Stimulated activated naive B cell treated with anti-CD40 and anti-IgM and Interleukin-4, amounts not matched to agents 10 μg/mL and 1 μg/mL and 100 μg/mL, for 72 hours (primary cell): ENCODE data around the gene DOCK4.

Source experiments
- ATAC-seq, 2 donors: fragments of 150-1000 bp; cut with Tn5 transposase; replicated peaks; 2 replicates each; pipeline ENCODE4 v1.10.0; 2021; ENCODE audit warnings: moderate library complexity in 1 of 2
- DNase-seq: peaks from one replicate; pipeline ENCODE4 v3.0.0; 2021
- H3K27ac Mint-ChIP-seq: one replicate; pipeline ENCODE4 v1.8.0; 2022; ENCODE audit warnings: mild to moderate bottlenecking, mixed read lengths
- H3K27me3 Mint-ChIP-seq, 2 donors: one replicate each; pipeline ENCODE4 v1.8.0; 2022; ENCODE audit warnings: mixed read lengths in 2 of 2
- H3K36me3 Mint-ChIP-seq, 2 donors: one replicate each; pipeline ENCODE4 v1.8.0; 2022; ENCODE audit warnings: mixed read lengths in 2 of 2, mild to moderate bottlenecking in 1 of 2
- H3K4me1 Mint-ChIP-seq, 2 donors: one replicate each; pipeline ENCODE4 v1.8.0; 2022; ENCODE audit warnings: mixed read lengths in 2 of 2, mild to moderate bottlenecking in 1 of 2
- H3K4me3 Mint-ChIP-seq, 2 donors: one replicate each; pipeline ENCODE4 v1.8.0; 2022; ENCODE audit warnings: mild to moderate bottlenecking in 2 of 2, mixed read lengths in 2 of 2, moderate library complexity in 1 of 2
- H3K9me3 Mint-ChIP-seq, 2 donors: one replicate each; pipeline ENCODE4 v1.8.0; 2022; ENCODE audit warnings: mixed read lengths in 2 of 2, mild to moderate bottlenecking in 1 of 2

Gene DOCK4

DNA sequence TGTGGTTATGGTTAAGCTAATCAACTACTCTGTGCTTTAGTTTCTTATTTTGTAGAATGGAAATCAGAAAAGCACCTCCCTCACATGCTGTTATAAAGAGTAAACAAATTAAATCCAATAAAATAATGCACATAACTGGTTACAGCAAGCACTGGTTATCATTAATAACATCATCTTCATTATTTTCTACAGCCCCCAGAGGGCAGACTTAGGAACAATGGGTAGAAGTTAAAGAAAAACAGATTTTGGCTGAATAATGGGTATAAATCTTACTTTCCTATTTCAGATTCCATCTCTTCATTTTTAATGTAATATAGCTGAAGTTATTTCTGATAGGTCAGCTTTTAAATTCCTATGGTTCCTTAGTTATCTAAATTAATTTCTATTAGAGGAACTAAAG is 126.5 kb downstream of the DOCK4 start:
- Mint-ChIP-seq H3K27me3 (peaks cover 8 to 14% of the 10 kb centered on the region in 2 donors), H3K9me3 (no peaks in the 10 kb centered on the region), H3K27ac (no peak overlapping the region), H3K36me3 (no peaks in the 10 kb centered on the region), H3K4me3 (no peak overlapping the region), H3K4me1 (peaks cover 20 to 32% of the 10 kb centered on the region in 2 donors)
- DNase-seq: no peak
- ATAC-seq: no peak

DNA sequence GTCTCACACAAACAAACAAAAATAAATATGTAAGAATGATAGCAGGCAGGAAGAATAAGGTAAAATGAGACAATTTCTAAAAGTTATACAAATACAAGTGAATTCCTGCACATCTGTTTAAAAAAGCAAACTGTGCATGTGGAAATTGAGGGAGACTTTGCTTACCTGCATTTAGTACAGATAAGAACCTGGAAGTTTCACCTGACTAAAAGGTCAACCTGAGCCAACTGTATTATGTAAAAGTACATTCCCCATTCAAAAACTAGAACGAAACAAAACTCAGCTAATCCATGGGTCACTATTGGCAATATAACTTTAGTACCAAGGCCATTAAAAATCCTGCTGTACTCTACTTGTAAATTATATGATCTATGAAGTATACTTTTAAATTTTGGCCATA is 127.1 kb downstream of the DOCK4 start:
- peaks cover 12 to 16% of the 10 kb centered on the region in 2 donors for H3K27me3 Mint-ChIP-seq
- no peaks in the 10 kb centered on the region for H3K36me3 Mint-ChIP-seq
- DNase-seq (no peak), ATAC-seq (no peak)
- H3K27ac Mint-ChIP-seq: no peak overlapping the region
- peaks cover 16 to 26% of the 10 kb centered on the region in 2 donors for H3K4me1 Mint-ChIP-seq
- no peaks in the 10 kb centered on the region for H3K9me3 Mint-ChIP-seq
- H3K4me3 Mint-ChIP-seq: no peak overlapping the region

DNA sequence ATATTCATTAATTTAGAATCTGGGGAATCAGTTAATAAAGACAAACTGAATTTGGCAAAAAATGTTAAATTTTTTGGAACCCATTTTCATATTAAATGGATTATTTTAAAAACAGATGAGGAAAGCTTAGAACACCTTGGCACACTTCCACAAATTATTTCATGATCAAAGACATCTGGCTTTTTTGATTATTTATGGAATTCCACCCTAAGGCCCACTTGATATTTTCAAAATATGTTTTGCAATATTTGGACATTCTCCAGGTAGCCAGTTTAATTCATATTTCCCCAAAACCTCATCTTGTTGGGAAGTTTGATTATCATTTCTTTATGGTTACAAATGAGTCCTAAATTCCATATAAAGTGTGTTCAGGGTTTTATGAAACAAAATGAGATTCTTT is 129.9 kb downstream of the DOCK4 start:
- Mint-ChIP-seq H3K27ac (no peak overlapping the region), H3K36me3 (no peaks in the 10 kb centered on the region), H3K9me3 (no peaks in the 10 kb centered on the region), H3K27me3 (peaks cover 12 to 16% of the 10 kb centered on the region in 2 donors), H3K4me3 (no peak overlapping the region), H3K4me1 (peaks cover 9 to 11% of the 10 kb centered on the region in 2 donors)
- no peak for ATAC-seq
- no peak for DNase-seq

GRCh38 chr7:112074464-112074863 is 131.7 kb downstream of the DOCK4 start:
- Mint-ChIP-seq H3K4me3 (no peak overlapping the region), H3K36me3 (no peaks in the 10 kb centered on the region), H3K9me3 (no peaks in the 10 kb centered on the region), H3K27me3 (peaks cover 12 to 23% of the 10 kb centered on the region in 2 donors), H3K4me1 (no peaks in the 10 kb centered on the region), H3K27ac (no peak overlapping the region)
- ATAC-seq: no peak
- no peak for DNase-seq

DNA sequence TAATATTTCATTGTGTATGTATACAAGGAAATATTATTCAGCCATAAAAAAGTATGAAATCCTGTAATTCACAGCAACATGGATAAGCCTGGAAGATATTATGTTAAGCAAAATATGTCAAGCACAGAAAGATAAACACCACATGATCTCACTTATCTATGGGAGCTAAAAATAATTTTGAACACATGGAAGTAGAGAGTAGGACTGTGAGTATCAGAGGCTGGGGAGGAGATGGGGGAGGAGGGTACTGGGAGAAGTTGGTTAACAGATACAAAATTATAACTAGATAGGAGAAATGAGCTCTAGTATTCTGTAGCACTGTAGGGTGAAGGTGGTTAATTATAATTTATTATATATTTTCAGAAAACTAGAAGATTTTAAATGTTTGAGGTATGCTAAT is 132.7 kb downstream of the DOCK4 start:
- no peak overlapping the region for H3K27ac Mint-ChIP-seq
- no peaks in the 10 kb centered on the region for H3K36me3 Mint-ChIP-seq
- ATAC-seq (no peak), DNase-seq (no peak)
- peaks cover 12 to 25% of the 10 kb centered on the region in 2 donors for H3K27me3 Mint-ChIP-seq
- no peak overlapping the region for H3K4me3 Mint-ChIP-seq
- H3K9me3 Mint-ChIP-seq: no peaks in the 10 kb centered on the region
- H3K4me1 Mint-ChIP-seq: no peaks in the 10 kb centered on the region

- H3K9me3 Mint-ChIP-seq: no peaks in the 10 kb centered on the region
Observed at GRCh38 chr7:112072541-112073245, 133.5 kb downstream of the DOCK4 start.

GRCh38 chr7:112071856-112072255 is 134.3 kb downstream of the DOCK4 start:
- Mint-ChIP-seq H3K4me3 (no peak overlapping the region), H3K9me3 (no peaks in the 10 kb centered on the region), H3K27ac (no peak overlapping the region), H3K36me3 (no peaks in the 10 kb centered on the region), H3K27me3 (peaks cover 12 to 20% of the 10 kb centered on the region in 2 donors), H3K4me1 (no peaks in the 10 kb centered on the region)
- DNase-seq (no peak), ATAC-seq (no peak)

More at GRCh38 chr7:112072541-112073245, 133.5 kb downstream of the DOCK4 start:
- no peak for DNase-seq
- H3K4me3 Mint-ChIP-seq: no peak overlapping the region
- H3K27ac Mint-ChIP-seq: no peak overlapping the region
- ATAC-seq: no peak
- H3K36me3 Mint-ChIP-seq: no peaks in the 10 kb centered on the region
- H3K27me3 Mint-ChIP-seq: peaks cover 12 to 20% of the 10 kb centered on the region in 2 donors
- no peaks in the 10 kb centered on the region for H3K4me1 Mint-ChIP-seq

- Mint-ChIP-seq H3K4me3 (no peak overlapping the region), H3K36me3 (no peaks in the 10 kb centered on the region), H3K27me3 (peaks cover 12 to 20% of the 10 kb centered on the region in 2 donors), H3K27ac (no peak overlapping the region), H3K9me3 (no peaks in the 10 kb centered on the region), H3K4me1 (no peaks in the 10 kb centered on the region)
- DNase-seq (no peak), ATAC-seq (no peak)
Observed at GRCh38 chr7:112070674-112071256, 135.4 kb downstream of the DOCK4 start.

GRCh38 chr7:112069879-112070321 is 136.3 kb downstream of the DOCK4 start:
- H3K4me3 Mint-ChIP-seq: no peak overlapping the region
- H3K27me3 Mint-ChIP-seq: peaks cover 6 to 14% of the 10 kb centered on the region in 2 donors
- no peaks in the 10 kb centered on the region for H3K4me1 Mint-ChIP-seq
- no peaks in the 10 kb centered on the region for H3K36me3 Mint-ChIP-seq
- ATAC-seq (no peak), DNase-seq (no peak)
- no peak overlapping the region for H3K27ac Mint-ChIP-seq
- H3K9me3 Mint-ChIP-seq: no peaks in the 10 kb centered on the region

DNA sequence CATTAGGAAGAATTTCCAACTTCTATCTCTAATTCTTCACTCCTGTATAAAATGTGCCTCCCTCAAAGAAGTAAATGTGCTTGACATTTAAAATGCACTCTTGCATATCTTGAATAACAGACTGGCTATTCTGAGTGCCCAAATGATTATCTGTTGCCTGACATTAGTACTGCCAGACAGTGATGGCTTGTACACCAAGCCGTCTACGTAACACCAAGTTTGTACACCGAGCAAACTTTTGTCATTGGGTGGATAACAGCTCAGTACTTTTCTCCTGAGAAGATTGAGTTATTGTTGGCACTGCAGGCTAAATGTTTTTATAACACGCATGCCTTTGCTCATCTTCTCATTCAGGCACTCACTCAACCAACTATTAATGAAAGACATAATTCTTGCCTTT is 137.2 kb downstream of the DOCK4 start:
- H3K4me1 Mint-ChIP-seq: no peaks in the 10 kb centered on the region
- H3K36me3 Mint-ChIP-seq: no peaks in the 10 kb centered on the region
- ATAC-seq (no peak), DNase-seq (no peak)
- H3K27me3 Mint-ChIP-seq: peaks cover 0 to 9% of the 10 kb centered on the region in 2 donors
- H3K4me3 Mint-ChIP-seq: no peak overlapping the region
- H3K9me3 Mint-ChIP-seq: no peaks in the 10 kb centered on the region
- no peak overlapping the region for H3K27ac Mint-ChIP-seq

- Mint-ChIP-seq H3K36me3 (no peaks in the 10 kb centered on the region), H3K27me3 (peaks cover 0 to 9% of the 10 kb centered on the region in 2 donors), H3K27ac (no peak overlapping the region), H3K4me1 (no peaks in the 10 kb centered on the region), H3K9me3 (no peaks in the 10 kb centered on the region), H3K4me3 (no peak overlapping the region)
- DNase-seq (no peak), ATAC-seq (no peak)
Observed at GRCh38 chr7:112067632-112068540, 138.3 kb downstream of the DOCK4 start.

DNA sequence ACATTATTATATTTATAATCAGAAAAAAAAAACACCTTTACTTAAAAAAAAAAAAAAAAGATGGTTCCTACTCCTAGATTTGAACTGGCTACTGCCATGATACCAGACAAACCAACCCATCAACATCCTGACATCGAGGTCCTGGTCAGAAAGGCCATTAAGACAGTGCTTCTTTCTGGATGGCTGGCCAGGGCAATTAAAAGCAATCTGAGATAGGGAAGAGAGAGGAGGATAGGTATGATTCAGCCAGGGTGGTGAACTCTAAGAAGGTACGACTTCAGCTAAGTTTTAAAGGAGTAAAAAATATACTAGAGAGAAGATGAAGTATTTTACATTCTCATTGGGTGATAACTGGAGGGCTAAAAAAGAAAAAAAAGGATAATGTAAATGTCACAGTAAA is 139.0 kb downstream of the DOCK4 start:
- Mint-ChIP-seq H3K36me3 (no peaks in the 10 kb centered on the region), H3K27me3 (peaks cover 0 to 9% of the 10 kb centered on the region in 2 donors), H3K4me3 (no peak overlapping the region), H3K4me1 (no peaks in the 10 kb centered on the region), H3K9me3 (no peaks in the 10 kb centered on the region), H3K27ac (no peak overlapping the region)
- ATAC-seq: no peak
- no peak for DNase-seq

DNA sequence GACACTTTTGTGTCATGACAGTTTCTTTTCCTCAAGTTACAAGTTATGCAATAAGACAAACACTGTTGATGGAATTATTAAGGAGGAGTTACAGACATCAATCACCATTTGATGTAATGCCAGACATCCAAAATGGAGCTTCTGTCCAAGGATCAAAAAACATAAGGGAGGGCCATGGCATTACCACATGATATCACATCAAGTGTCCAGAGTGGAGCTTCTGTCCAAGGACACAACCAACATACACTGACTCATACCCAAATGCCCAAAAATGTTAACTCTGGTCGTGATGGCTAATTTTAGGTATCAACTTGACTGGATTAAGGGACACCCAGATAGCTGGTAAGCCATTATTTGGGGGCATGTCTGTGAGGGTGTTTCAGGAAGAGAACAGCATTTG is 140.4 kb downstream of the DOCK4 start:
- Mint-ChIP-seq H3K4me1 (no peaks in the 10 kb centered on the region), H3K9me3 (no peaks in the 10 kb centered on the region), H3K27me3 (peaks cover 0 to 9% of the 10 kb centered on the region in 2 donors), H3K4me3 (no peak overlapping the region), H3K36me3 (no peaks in the 10 kb centered on the region), H3K27ac (no peak overlapping the region)
- no peak for ATAC-seq
- no peak for DNase-seq

GRCh38 chr7:112064627-112065385 is 141.4 kb downstream of the DOCK4 start:
- DNase-seq: no peak
- Mint-ChIP-seq H3K4me3 (no peak overlapping the region), H3K9me3 (no peaks in the 10 kb centered on the region), H3K36me3 (no peaks in the 10 kb centered on the region), H3K4me1 (no peaks in the 10 kb centered on the region), H3K27me3 (peaks cover 0 to 6% of the 10 kb centered on the region in 2 donors), H3K27ac (no peak overlapping the region)
- no peak for ATAC-seq
